Neuronal stem cell (in vitro differentiated cells): ENCODE results near the gene PTCH1.

Experiments used
- DNase-seq: peaks from one replicate; pipeline ENCODE4 v3.0.0-alpha.2; 2013; ENCODE audit warnings: low spot score
- H2AFZ ChIP-seq: one replicate; pipeline ENCODE4 v1.6.1; 2013; ENCODE audit warnings: mild to moderate bottlenecking, low read length, inconsistent platforms
- H2AK5ac ChIP-seq: 2 replicates; pipeline ENCODE4 v1.6.1; 2013; ENCODE audit warnings: low read depth, mild to moderate bottlenecking, inconsistent platforms, low read length, moderate library complexity, mixed read lengths
- H2BK120ac ChIP-seq: 2 replicates; pipeline ENCODE4 v1.6.1; 2013; ENCODE audit warnings: low read depth, mild to moderate bottlenecking, inconsistent platforms, low read length, moderate library complexity, mixed read lengths
- H2BK12ac ChIP-seq: one replicate; pipeline ENCODE4 v1.6.1; 2013; ENCODE audit warnings: low read length, inconsistent platforms
- H2BK15ac ChIP-seq: 2 replicates; pipeline ENCODE4 v1.6.1; 2013; ENCODE audit warnings: mild to moderate bottlenecking, low read length, inconsistent platforms, mixed read lengths
- H2BK5ac ChIP-seq: one replicate; pipeline ENCODE4 v1.6.1; 2013; ENCODE audit warnings: inconsistent platforms, mild to moderate bottlenecking, low read length, moderate library complexity
- H3K14ac ChIP-seq: one replicate; pipeline ENCODE4 v1.6.1; 2013; ENCODE audit warnings: low read length, inconsistent platforms
- H3K18ac ChIP-seq: 2 replicates; pipeline ENCODE4 v1.6.1; 2013; ENCODE audit warnings: low read length, inconsistent platforms
- H3K23ac ChIP-seq: 2 replicates; pipeline ENCODE4 v1.6.1; 2013; ENCODE audit warnings: low read depth, mild to moderate bottlenecking, mixed read lengths, low read length, inconsistent platforms; ENCODE audit not compliant: poor library complexity
- H3K27ac ChIP-seq: replicated peaks from 3 replicates; pipeline ENCODE4 v1.5.1; 2013; ENCODE audit warnings: low read length, inconsistent platforms
- H3K27me3 ChIP-seq, 3 experiments: 2 replicates each; pipeline ENCODE4 v1.6.1; 2013; ENCODE audit warnings: low read length in 3 of 3, mild to moderate bottlenecking in 2 of 3, inconsistent platforms in 1 of 3, low read depth in 1 of 3, mixed read lengths in 1 of 3, moderate library complexity in 1 of 3; ENCODE audit not compliant: control insufficient read depth in 3 of 3, insufficient read depth in 3 of 3
- H3K36me3 ChIP-seq, 2 donors: replicated peaks in 1 of 2; 2 replicates each; pipeline ENCODE4 v1.6.1; 2013; ENCODE audit warnings: low read length in 2 of 2; ENCODE audit not compliant: control insufficient read depth in 2 of 2, insufficient read depth in 2 of 2
- H3K4ac ChIP-seq: 2 replicates; pipeline ENCODE4 v1.6.1; 2013; ENCODE audit warnings: inconsistent platforms, mild to moderate bottlenecking, low read length, moderate library complexity
- H3K4me1 ChIP-seq, 2 donors: 1 replicate in 1 of 2; 2 replicates in 1 of 2; pipeline ENCODE4 v1.6.1; 2013; ENCODE audit warnings: low read length in 2 of 2, low read depth in 1 of 2; ENCODE audit not compliant: control insufficient read depth in 2 of 2, insufficient read depth in 1 of 2
- H3K4me2 ChIP-seq: one replicate; pipeline ENCODE4 v1.6.1; 2013; ENCODE audit warnings: mild to moderate bottlenecking, low read length, inconsistent platforms; ENCODE audit not compliant: insufficient read depth, poor library complexity, severe bottlenecking
- H3K4me3 ChIP-seq, 2 donors: 2 replicates each; pipeline ENCODE4 v1.5.1; 2013; ENCODE audit warnings: low read length in 2 of 2, mild to moderate bottlenecking in 2 of 2, inconsistent platforms in 1 of 2, moderate library complexity in 1 of 2
- H3K79me1 ChIP-seq: one replicate; pipeline ENCODE4 v1.6.1; 2013; ENCODE audit warnings: low read depth, mild to moderate bottlenecking, inconsistent platforms, low read length, moderate library complexity
- H3K9ac ChIP-seq: one replicate; pipeline ENCODE4 v1.6.1; 2013; ENCODE audit warnings: mild to moderate bottlenecking, low read depth, low read length, inconsistent platforms; ENCODE audit not compliant: poor library complexity
- H3K9me3 ChIP-seq, 2 donors: replicated peaks in 1 of 2; 2 replicates each; pipeline versions ENCODE3 to v1.6.1; 2013; ENCODE audit warnings: low read length in 2 of 2, mild to moderate bottlenecking in 2 of 2, inconsistent platforms in 1 of 2, low read depth in 1 of 2, mixed read lengths in 1 of 2, moderate library complexity in 1 of 2; ENCODE audit not compliant: control insufficient read depth in 2 of 2, insufficient read depth in 1 of 2
- H4K8ac ChIP-seq: one replicate; pipeline ENCODE4 v1.6.1; 2013; ENCODE audit warnings: low read depth, mild to moderate bottlenecking, inconsistent platforms, low read length, moderate library complexity
- H4K91ac ChIP-seq: one replicate; pipeline ENCODE4 v1.6.1; 2013; ENCODE audit warnings: low read length, low read depth, mild to moderate bottlenecking, inconsistent platforms; ENCODE audit not compliant: poor library complexity
- WGBS, 2 donors: extraction: QIAGEN DNeasy Blood & Tissue Kit; methylation state at CpG; one replicate each; pipeline ENCODE4 v1.1.7; 2013; ENCODE audit warnings: missing lambda C conversion rate in 2 of 2, mixed read lengths in 1 of 2; ENCODE audit not compliant: insufficient read length in 2 of 2, insufficient replicate concordance in 1 of 2; ENCODE audit errors: extremely low coverage in 2 of 2; 5-methylcytosine and 5-hydroxymethylcytosine counted together

Gene PTCH1

GRCh38 chr9:95545831-95546567, 29.2 kb upstream of the PTCH1 start:
- Histone ChIP-seq H3K36me3 (no peaks in the 10 kb centered on the region), H3K14ac (no peak overlapping the region), H4K91ac (no peak overlapping the region), H3K9ac (no peak overlapping the region), H3K9me3 (no peaks in the 10 kb centered on the region), H3K23ac (no peak overlapping the region), H3K27me3 (no peaks in the 10 kb centered on the region), H3K27ac (no peak overlapping the region), H3K79me1 (no peaks in the 10 kb centered on the region), H2AFZ (peak overlapping the region; percentile 51), H3K4me3 (no peak overlapping the region), H2BK120ac (no peak overlapping the region), H3K4me1 (peaks cover 0 to 1% of the 10 kb centered on the region in 2 donors), H2BK5ac (no peak overlapping the region), H3K18ac (no peak overlapping the region), H2AK5ac (no peak overlapping the region), H2BK15ac (peak overlapping the region; percentile 9), H2BK12ac (no peak overlapping the region), H3K4ac (no peak overlapping the region), H4K8ac (no peak overlapping the region), H3K4me2 (no peak overlapping the region)
- no peak for DNase-seq
- WGBS, 2 donors, result no CpG with 5 or more reads among the region's 12 CpGs

- H2AFZ ChIP-seq, result no peak overlapping the region
- H3K27me3 ChIP-seq, result no peaks in the 10 kb centered on the region
- H3K9me3 ChIP-seq, result no peaks in the 10 kb centered on the region
- no peak overlapping the region for H3K4ac ChIP-seq
- H3K79me1 ChIP-seq, result no peaks in the 10 kb centered on the region
- no peak overlapping the region for H3K4me2 ChIP-seq
- no peak overlapping the region for H2BK5ac ChIP-seq
- H3K14ac ChIP-seq, result no peak overlapping the region
- H4K91ac ChIP-seq, result no peak overlapping the region
- no peak overlapping the region for H4K8ac ChIP-seq
- H3K9ac ChIP-seq, result no peak overlapping the region
- no peak overlapping the region for H3K27ac ChIP-seq
- no peak overlapping the region for H2AK5ac ChIP-seq
- no peaks in the 10 kb centered on the region for H3K36me3 ChIP-seq
- no peak overlapping the region for H3K18ac ChIP-seq
- H2BK15ac ChIP-seq, result no peak overlapping the region
- peak overlapping the region in 1 of 2 donors; percentile 11 for H3K4me3 ChIP-seq
- H2BK120ac ChIP-seq, result no peak overlapping the region
- H3K23ac ChIP-seq, result no peak overlapping the region
- no CpG with 5 or more reads among the region's 8 CpGs for WGBS, 2 donors
- H3K4me1 ChIP-seq, result peaks cover 0 to 3% of the 10 kb centered on the region in 2 donors
- H2BK12ac ChIP-seq, result no peak overlapping the region
- DNase-seq, result no peak
Measured at GRCh38 chr9:95533996-95534680, 17.4 kb upstream of the PTCH1 start.

DNA sequence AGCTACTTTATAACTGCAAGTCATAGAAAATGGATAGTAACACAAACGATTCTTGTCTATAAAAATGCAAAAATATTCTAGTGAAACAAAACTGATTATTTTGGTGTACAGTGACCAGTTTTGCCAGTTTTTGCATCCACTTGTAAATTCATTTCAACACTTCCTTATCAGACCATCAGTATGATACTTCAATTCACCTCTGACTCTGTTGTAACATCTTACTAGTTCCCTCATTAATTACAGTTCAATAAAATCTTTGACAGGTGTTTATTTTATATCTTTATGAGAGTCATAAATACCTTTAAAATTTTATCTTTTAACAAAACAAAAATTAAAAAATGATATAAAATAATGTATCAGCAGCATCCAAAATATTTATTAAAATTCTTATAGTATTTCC, 13.1 kb upstream of the PTCH1 start:
- no peaks in the 10 kb centered on the region for H3K9me3 ChIP-seq
- H2BK5ac ChIP-seq, result no peak overlapping the region
- H4K91ac ChIP-seq, result no peak overlapping the region
- H3K4me2 ChIP-seq, result no peak overlapping the region
- no peak overlapping the region for H3K9ac ChIP-seq
- no peak overlapping the region for H2BK12ac ChIP-seq
- H2AFZ ChIP-seq, result no peak overlapping the region
- peaks cover 0 to 2% of the 10 kb centered on the region in 2 donors for H3K4me1 ChIP-seq
- H3K18ac ChIP-seq, result no peak overlapping the region
- H3K14ac ChIP-seq, result no peak overlapping the region
- no peak overlapping the region for H4K8ac ChIP-seq
- no peak overlapping the region for H3K4me3 ChIP-seq
- peaks cover 0 to 3% (median 2%) of the 10 kb centered on the region in 3 experiments for H3K27me3 ChIP-seq
- H3K23ac ChIP-seq, result no peak overlapping the region
- no peaks in the 10 kb centered on the region for H3K36me3 ChIP-seq
- no peaks in the 10 kb centered on the region for H3K79me1 ChIP-seq
- WGBS, 2 donors, result no CpG with 5 or more reads among the region's 1 CpG
- no peak overlapping the region for H2BK120ac ChIP-seq
- H2BK15ac ChIP-seq, result no peak overlapping the region
- H2AK5ac ChIP-seq, result no peak overlapping the region
- no peak overlapping the region for H3K4ac ChIP-seq
- no peak overlapping the region for H3K27ac ChIP-seq
- no peak for DNase-seq

GRCh38 chr9:95528908-95529502, 12.2 kb upstream of the PTCH1 start:
- no peak overlapping the region for H3K9ac ChIP-seq
- H4K8ac ChIP-seq, result no peak overlapping the region
- peaks cover 0 to 3% (median 2%) of the 10 kb centered on the region in 3 experiments for H3K27me3 ChIP-seq
- H2AFZ ChIP-seq, result no peak overlapping the region
- no peak overlapping the region for H2BK12ac ChIP-seq
- H3K4ac ChIP-seq, result no peak overlapping the region
- no peak overlapping the region for H2BK120ac ChIP-seq
- no peak overlapping the region for H3K14ac ChIP-seq
- H4K91ac ChIP-seq, result no peak overlapping the region
- no peaks in the 10 kb centered on the region for H3K9me3 ChIP-seq
- no peak for DNase-seq
- no peak overlapping the region for H3K27ac ChIP-seq
- no peaks in the 10 kb centered on the region for H3K79me1 ChIP-seq
- peaks cover 0 to 2% of the 10 kb centered on the region in 2 donors for H3K4me1 ChIP-seq
- no peak overlapping the region for H2BK15ac ChIP-seq
- no CpG with 5 or more reads among the region's 8 CpGs for WGBS, 2 donors
- no peak overlapping the region for H3K4me2 ChIP-seq
- H3K18ac ChIP-seq, result no peak overlapping the region
- H3K23ac ChIP-seq, result no peak overlapping the region
- no peak overlapping the region for H3K4me3 ChIP-seq
- H2BK5ac ChIP-seq, result no peak overlapping the region
- no peak overlapping the region for H2AK5ac ChIP-seq
- no peaks in the 10 kb centered on the region for H3K36me3 ChIP-seq
